ENCODE measurements around the gene COA6.

DNA sequence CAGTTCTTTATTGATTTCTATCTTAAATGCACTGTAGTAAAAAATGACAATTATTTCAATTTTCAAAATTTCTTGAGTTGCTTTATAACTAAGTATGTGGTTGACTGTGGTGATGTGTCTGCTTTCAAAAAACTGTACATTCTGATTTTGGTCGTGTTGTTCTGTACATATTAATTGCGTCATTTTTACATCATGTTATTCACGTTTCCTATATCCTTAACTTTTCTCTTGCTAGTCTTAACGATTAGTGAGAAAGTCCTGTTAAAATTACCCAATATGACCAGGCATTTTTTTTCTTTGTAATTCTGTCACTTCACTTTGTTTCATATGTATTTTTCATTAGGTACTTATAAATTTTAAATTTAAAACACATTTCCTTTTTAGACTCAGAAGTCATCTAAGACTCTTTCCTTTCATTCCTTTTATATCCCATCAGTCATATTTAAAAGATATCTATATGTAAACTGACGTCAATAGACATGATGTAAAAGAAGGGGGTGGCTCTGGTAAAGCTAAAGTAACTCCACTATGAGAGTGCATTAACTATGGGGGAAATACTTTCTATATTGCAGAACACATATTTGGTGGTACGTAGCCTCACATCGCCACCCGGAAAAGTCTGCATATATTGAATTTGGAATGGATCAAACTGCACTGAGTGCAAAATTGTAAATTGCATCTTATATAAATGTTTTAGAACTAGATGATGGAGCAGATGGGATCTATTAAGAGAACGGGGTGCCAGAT lies 1.1 kb upstream of the COA6 start:
- TF ChIP-seq POLR2AphosphoS5 (IDR thresholded peaks at IDR 0.05) (no peak), POLR2A (IDR thresholded peaks at IDR 0.05) (no peak)
- TF ChIP-seq, protein P1, sequence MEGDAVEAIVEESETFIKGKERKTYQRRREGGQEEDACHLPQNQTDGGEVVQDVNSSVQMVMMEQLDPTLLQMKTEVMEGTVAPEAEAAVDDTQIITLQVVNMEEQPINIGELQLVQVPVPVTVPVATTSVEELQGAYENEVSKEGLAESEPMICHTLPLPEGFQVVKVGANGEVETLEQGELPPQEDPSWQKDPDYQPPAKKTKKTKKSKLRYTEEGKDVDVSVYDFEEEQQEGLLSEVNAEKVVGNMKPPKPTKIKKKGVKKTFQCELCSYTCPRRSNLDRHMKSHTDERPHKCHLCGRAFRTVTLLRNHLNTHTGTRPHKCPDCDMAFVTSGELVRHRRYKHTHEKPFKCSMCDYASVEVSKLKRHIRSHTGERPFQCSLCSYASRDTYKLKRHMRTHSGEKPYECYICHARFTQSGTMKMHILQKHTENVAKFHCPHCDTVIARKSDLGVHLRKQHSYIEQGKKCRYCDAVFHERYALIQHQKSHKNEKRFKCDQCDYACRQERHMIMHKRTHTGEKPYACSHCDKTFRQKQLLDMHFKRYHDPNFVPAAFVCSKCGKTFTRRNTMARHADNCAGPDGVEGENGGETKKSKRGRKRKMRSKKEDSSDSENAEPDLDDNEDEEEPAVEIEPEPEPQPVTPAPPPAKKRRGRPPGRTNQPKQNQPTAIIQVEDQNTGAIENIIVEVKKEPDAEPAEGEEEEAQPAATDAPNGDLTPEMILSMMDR (IDR thresholded peaks at IDR 0.05 in 8 of 11, conservative IDR thresholded peaks at IDR 0.05 in 3 of 11): no peak
